ENCODE measurements around the gene RIOK2. TPM values are rescaled to one million over a fixed set of nuclear protein-coding genes. Genes with fewer than 3 reads are reported as not detected.
A peak's percentile ranks its signal among the peaks of the same experiment; 100 is the strongest.
"Not testable (repeated sequence)": the region's sequence is repeated elsewhere in the genome, so short reads cannot be mapped to it uniquely, and the experiment has no call there.

RIOK2 gene
- total RNA-seq, 1 experiment from 2014 or later, result 45.7 TPM

- Mint-ChIP-seq H3K27me3 (ENCODE audit: insufficient read depth, unreplicated experiment) (no peaks in the 10 kb centered on the region), H3K4me3 (ENCODE audit: unreplicated experiment) (peak overlapping the region; percentile 77), H3K9me3 (ENCODE audit: unreplicated experiment) (no peaks in the 10 kb centered on the region), H3K36me3 (ENCODE audit: insufficient read depth, unreplicated experiment) (peaks cover 26% of the 10 kb centered on the region), H3K4me1 (ENCODE audit: insufficient read depth, unreplicated experiment) (peaks cover 35% of the 10 kb centered on the region), H3K27ac (ENCODE audit: low read depth, unreplicated experiment) (peak overlapping the region; percentile 100)
- no TSS peak for BruUV-seq (replicated peaks)
- intact Hi-C loops (cut with micrococcal nuclease), result loop anchor here (1.0 to 10.0 kb wide), 3 partner anchors 1584 to 1641 kb away; partner anchors contain the start of gene RGMB
- ChIA-PET CTCF (interaction anchor here (0.7 to 1.6 kb wide), 4 partner anchors 8 to 1751 kb away, joined by 3 to 5 read pairs (median 4); no protein-coding TSS in a partner anchor), POLR2A (interaction anchor here (0.6 to 3.6 kb wide), 7 partner anchors 8 to 1741 kb away, joined by 3 to 21 read pairs (median 4); no protein-coding TSS in a partner anchor)
- no peak for DNase-seq (ENCODE audit: unreplicated experiment)
- TF ChIP-seq CTCF (IDR thresholded peaks at IDR 0.05; ENCODE audit: unreplicated experiment), result no peak
These were observed 825 bp upstream of the RIOK2 start for GRCh38 chr5:97183930-97184213.

- intact Hi-C loops (cut with micrococcal nuclease), result loop anchor here (1.0 to 10.0 kb wide), 4 partner anchors 352 to 1642 kb away; partner anchors contain the start of gene RGMB
- H3K9me3 Mint-ChIP-seq (ENCODE audit: unreplicated experiment), result no peaks in the 10 kb centered on the region
These were observed 412 bp downstream of the RIOK2 start for GRCh38 chr5:97182571-97183099.

GRCh38 chr5:97181856-97182545 is 1.0 kb downstream of the RIOK2 start:
- peak; percentile 39 for DNase-seq (ENCODE audit: unreplicated experiment)
- BruUV-seq (replicated peaks), result no TSS peak
- POLR2A ChIA-PET, result interaction anchor here (0.6 to 3.6 kb wide), 13 partner anchors 10 to 1797 kb away, joined by 3 to 21 read pairs (median 4); partner anchors contain the start of gene ERAP1

More at GRCh38 chr5:97182571-97183099, 412 bp downstream of the RIOK2 start:
- DNase-seq (ENCODE audit: unreplicated experiment), result peak; percentile 7
- no peak for TF ChIP-seq CTCF (IDR thresholded peaks at IDR 0.05; ENCODE audit: unreplicated experiment)
- ChIA-PET POLR2A (interaction anchor here (0.6 to 3.6 kb wide), 10 partner anchors 9 to 1796 kb away, joined by 3 to 21 read pairs (median 3); partner anchors contain the start of gene ERAP1), CTCF (interaction anchor here (0.9 to 1.6 kb wide), 5 partner anchors 17 to 1645 kb away, joined by 3 to 6 read pairs (median 4); no protein-coding TSS in a partner anchor)
- H3K27me3 Mint-ChIP-seq (ENCODE audit: insufficient read depth, unreplicated experiment), result no peaks in the 10 kb centered on the region
- peaks cover 38% of the 10 kb centered on the region for H3K36me3 Mint-ChIP-seq (ENCODE audit: insufficient read depth, unreplicated experiment)
- TSS peak; percentile 74 for BruUV-seq (replicated peaks)
- peak overlapping the region; percentile 100 for H3K27ac Mint-ChIP-seq (ENCODE audit: low read depth, unreplicated experiment)
- H3K4me1 Mint-ChIP-seq (ENCODE audit: insufficient read depth, unreplicated experiment), result peaks cover 35% of the 10 kb centered on the region
- peak overlapping the region; percentile 77 for H3K4me3 Mint-ChIP-seq (ENCODE audit: unreplicated experiment)

GRCh38 chr5:97179457-97179856 is 3.6 kb downstream of the RIOK2 start:
- Mint-ChIP-seq H3K4me1 (ENCODE audit: insufficient read depth, unreplicated experiment) (peaks cover 26% of the 10 kb centered on the region), H3K36me3 (ENCODE audit: insufficient read depth, unreplicated experiment) (peaks cover 69% of the 10 kb centered on the region)
- H3K9me3 Mint-ChIP-seq (ENCODE audit: unreplicated experiment); intact Hi-C loops (cut with micrococcal nuclease); H3K4me3 Mint-ChIP-seq (ENCODE audit: unreplicated experiment); DNase-seq (ENCODE audit: unreplicated experiment); H3K27me3 Mint-ChIP-seq (ENCODE audit: insufficient read depth, unreplicated experiment); H3K27ac Mint-ChIP-seq (ENCODE audit: low read depth, unreplicated experiment); BruUV-seq (replicated peaks): not testable (repeated sequence)
- ChIA-PET POLR2A (interaction anchor here (1.2 kb wide), 1 partner anchor 15 kb away, joined by 3 read pairs; no protein-coding TSS in a partner anchor), CTCF (interaction anchor here (1.0 to 1.3 kb wide), 2 partner anchors 14 to 1684 kb away, joined by 3 read pairs; no protein-coding TSS in a partner anchor)

More at GRCh38 chr5:97181856-97182545, 1.0 kb downstream of the RIOK2 start:
- peaks cover 44% of the 10 kb centered on the region for H3K36me3 Mint-ChIP-seq (ENCODE audit: insufficient read depth, unreplicated experiment)
- peak overlapping the region; percentile 77 for H3K4me3 Mint-ChIP-seq (ENCODE audit: unreplicated experiment)
- CTCF ChIA-PET, result interaction anchor here (0.9 to 1.9 kb wide), 7 partner anchors 16 to 1646 kb away, joined by 3 to 10 read pairs (median 5); no protein-coding TSS in a partner anchor
- H3K4me1 Mint-ChIP-seq (ENCODE audit: insufficient read depth, unreplicated experiment), result peaks cover 29% of the 10 kb centered on the region
- no peak for TF ChIP-seq CTCF (IDR thresholded peaks at IDR 0.05; ENCODE audit: unreplicated experiment)
- peak overlapping the region; percentile 100 for H3K27ac Mint-ChIP-seq (ENCODE audit: low read depth, unreplicated experiment)
- H3K9me3 Mint-ChIP-seq (ENCODE audit: unreplicated experiment), result no peaks in the 10 kb centered on the region
- H3K27me3 Mint-ChIP-seq (ENCODE audit: insufficient read depth, unreplicated experiment), result no peaks in the 10 kb centered on the region
- intact Hi-C loops (cut with micrococcal nuclease), result loop anchor here (1.0 to 10.0 kb wide), 3 partner anchors 352 to 1643 kb away; partner anchors contain the start of gene RGMB

Measured in MCF 10A (cell line).